GM10847 (cell line): Measurements from ENCODE around the gene SSR4.

Source experiments
- POLR2A ChIP-seq: IDR thresholded peaks from 2 replicates; pipeline ENCODE4 v1.6.1; 2011; ENCODE audit not compliant: insufficient read length; ENCODE audit errors: extremely low read depth

SSR4 gene

DNA sequence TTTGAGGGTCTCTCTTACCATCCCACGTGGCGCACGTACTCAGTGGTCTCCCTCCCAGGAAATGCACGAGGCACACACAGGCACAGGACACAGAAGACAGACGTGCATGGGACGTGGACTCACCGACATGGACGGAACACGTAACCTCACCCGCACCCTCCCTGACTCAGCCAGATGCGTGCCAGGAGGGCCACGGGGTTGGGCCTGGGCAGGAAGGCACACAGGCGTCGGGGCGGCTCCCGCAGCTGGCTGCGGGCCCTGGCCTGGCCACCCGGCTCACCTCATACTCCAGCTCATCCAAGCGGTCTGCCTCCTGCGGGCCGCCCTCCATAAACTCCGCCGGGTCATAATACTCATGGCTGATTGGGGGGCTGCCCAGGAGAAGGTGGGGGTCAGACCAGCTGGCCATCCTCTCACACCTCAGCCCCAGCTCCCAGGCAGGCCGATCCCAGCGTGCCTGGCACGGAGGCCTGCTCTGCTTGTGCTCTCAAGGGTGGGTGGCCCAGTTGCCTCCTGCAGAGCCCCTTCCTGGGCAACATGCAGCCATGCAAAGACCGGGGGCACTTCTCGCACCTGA is 12.6 kb downstream of the SSR4 start:
- TF ChIP-seq POLR2A, result no peak

- TF ChIP-seq POLR2A, result no peak
These were observed 13.5 kb downstream of the SSR4 start for GRCh38 chrX:153807976-153808375.

- TF ChIP-seq POLR2A, result no peak
These were observed 17.8 kb downstream of the SSR4 start for GRCh38 chrX:153812220-153812619.

GRCh38 chrX:153813161-153813560 is 18.7 kb downstream of the SSR4 start:
- no peak for TF ChIP-seq POLR2A

DNA sequence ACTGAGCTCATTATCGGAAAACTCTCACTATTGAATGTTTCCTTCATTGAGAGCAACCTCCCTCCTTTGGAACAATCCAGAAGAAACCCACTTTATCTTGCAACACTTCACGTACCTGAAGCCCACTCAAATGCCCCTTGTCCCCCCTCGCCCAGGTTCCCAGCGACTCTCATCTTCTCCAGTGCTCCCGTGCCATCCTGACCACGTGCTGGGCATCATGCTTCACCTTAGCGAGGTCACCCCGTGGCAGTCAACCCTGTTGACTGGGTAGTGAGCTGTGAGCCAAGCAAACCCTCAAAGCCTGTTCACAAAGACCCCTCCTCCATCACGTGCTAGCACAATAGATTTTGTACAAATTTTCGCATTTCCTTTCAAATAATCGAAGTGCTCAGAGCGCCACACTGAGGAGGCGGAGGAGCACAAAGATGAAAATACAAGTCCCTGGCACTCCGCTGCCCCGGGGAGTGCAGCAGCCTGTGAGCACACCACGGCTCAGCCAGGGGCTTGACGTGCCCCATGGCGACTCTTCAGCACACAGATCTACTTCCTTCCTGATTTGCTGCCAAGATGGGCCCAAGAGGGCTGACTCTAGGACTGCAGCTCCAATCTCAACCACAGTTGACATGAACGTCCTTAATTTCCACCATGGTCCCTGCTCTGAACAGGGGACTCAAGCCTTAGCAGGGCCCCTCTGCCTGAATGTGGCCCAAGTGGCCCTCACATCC is 20.3 kb downstream of the SSR4 start:
- TF ChIP-seq POLR2A, result no peak

DNA sequence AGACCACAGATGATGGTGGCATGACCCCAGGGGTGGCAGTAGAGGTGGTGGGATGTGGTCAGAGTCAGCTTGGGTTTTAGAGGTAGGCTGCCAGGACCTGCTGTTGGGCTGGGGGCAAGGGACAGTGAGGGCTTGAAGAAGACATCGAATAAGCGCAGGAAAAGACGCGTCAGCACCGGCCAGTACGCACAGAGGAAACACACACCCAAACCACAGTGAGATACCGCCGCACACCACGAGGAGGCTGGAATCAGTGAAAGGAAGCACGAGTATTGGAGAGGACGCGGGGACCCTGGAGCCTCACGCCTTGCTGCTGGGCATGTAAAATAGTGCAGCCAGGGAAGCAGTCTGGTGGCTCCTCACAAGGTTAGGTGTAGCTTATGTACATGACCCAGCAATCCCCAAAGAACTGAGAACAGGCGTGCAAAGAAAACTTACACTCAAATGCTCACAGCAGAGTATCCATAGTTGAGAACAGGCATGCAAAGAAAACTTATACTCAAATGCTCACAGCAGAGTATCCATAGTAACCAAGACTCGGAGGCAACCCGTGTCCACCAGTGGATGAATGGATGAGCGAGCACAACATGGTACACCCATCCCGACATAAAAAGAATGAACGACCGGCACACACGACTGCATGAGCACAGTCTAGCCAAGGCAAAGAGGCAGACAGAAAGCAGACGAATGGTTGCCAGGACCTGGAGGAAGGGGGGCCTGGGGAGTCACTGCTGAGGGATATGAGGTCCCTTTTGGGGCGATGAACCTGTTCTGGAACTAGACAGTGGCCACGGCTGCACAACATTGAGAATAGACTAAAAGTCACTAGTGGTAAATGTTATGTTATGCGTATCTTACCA is 22.6 kb downstream of the SSR4 start:
- no peak for TF ChIP-seq POLR2A

- no peak for TF ChIP-seq POLR2A
These were observed 24.3 kb downstream of the SSR4 start for GRCh38 chrX:153818571-153819383.

DNA sequence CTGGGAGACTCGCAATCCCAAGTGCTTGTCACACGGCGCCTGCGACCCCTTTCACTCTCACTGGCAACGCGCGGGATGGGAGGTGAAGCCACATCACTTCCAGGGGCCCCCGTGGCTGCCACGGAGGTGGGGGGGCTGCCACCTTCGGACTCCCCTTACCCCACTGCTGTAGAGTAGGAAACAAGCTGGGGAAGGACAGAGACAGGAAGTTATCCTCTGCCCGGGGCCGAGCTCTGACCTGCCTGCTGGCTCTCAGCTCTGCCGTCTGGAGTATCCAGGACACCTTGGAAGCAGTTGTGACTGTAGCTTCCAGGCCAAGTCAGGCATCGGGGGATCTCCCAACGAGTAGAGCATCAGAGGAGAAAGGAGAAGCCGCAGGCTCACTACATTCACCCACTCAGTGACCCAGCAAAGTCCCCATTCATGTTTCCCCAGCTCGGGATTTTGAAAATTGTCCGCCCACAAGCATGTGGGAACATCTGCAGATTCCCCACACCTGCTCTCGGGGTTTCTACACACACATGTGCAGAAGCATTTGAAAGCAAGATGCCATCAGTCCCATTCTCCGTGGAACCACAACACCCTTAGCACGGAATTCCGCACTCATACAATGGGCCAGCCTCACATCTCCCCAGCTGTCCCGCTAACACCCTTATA is 25.0 kb downstream of the SSR4 start:
- TF ChIP-seq POLR2A, result no peak

GRCh38 chrX:153820601-153821000 is 26.1 kb downstream of the SSR4 start:
- no peak for TF ChIP-seq POLR2A

DNA sequence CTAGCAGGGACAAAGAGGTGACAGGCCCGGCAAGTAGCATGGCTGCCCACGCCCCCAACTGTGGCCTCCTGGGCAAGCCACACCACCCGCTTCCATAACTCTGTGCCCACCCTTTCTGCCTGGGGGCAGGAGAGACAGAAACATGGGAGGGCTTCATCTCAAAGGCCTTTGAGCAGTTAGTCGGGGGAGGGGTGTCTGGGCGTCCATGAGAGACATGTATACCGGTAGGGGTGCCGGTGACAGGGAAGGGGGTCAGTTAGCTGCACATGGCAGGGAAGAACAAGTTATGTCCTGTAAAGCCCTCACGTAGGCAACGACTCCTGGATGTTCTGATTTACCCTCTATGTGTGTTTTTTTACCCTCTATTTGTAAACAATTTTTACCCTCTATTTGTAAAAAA is 26.6 kb downstream of the SSR4 start:
- TF ChIP-seq POLR2A, result no peak

DNA sequence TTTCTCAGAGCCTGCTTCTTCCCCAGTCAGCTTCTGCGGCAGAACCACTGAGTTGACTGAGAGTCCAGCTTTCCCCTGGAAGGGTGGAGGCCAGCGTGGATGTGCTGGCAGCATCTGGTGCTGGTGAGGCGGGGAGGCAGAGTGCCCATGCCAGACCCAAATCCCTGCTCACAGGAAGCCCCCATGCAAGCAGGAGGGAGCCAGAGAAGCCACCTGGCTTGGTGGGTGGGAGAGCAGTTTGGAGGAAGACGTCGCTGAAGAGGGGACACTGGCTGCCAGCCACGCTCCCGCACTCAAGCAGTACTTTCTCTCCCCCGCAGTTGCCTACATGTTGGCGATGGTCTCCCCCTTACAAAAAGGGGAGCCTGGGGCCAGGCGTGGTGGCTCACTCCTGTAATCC is 29.9 kb downstream of the SSR4 start:
- TF ChIP-seq POLR2A, result no peak

GRCh38 chrX:153825042-153825441 is 30.6 kb downstream of the SSR4 start:
- TF ChIP-seq POLR2A, result no peak

GRCh38 chrX:153827016-153827415 is 32.5 kb downstream of the SSR4 start:
- TF ChIP-seq POLR2A, result no peak

DNA sequence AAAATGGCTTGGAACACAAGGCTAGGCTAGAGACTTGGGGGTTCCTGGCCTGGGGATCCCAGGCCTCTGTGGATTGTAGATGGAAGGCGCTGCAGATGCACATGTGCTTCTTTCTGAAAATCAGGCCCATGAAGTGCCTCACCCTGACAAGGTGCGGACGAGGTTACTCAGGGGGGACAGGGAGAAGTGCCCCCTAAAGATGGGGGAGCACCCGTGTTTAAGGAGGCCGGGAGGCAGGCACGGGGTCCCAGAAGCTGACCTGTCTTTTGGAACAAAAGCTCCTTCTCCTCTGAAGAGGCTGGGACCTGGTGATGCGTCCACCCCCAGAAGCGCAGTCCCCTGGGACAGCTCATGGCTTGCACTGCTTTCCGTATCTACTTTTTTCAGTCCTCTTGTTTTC is 33.4 kb downstream of the SSR4 start:
- no peak for TF ChIP-seq POLR2A

DNA sequence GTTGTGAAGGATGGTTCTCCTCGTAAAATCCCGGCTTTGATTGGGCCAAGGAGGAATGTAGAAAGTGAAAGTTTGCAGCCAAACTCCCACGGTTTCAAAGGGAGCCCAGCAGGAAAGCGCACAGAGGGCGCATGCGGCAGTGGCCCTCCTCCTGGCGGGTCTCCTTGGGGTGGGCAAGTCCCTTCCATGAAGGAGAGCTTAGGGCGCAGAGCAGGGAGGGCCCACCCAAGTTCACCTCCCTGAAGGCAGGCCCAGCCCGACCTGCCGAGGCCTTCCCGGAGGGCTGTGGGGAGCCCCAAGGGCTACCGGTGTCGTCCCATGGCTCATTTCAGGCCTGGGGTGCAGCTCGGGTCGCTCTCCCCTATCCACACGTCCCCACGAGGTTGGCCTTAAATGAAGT is 33.8 kb downstream of the SSR4 start:
- no peak for TF ChIP-seq POLR2A
